Tibial nerve (tissue), 4 donors: Measurements from ENCODE around the gene S100A1. TPM values are rescaled to one million over a fixed set of nuclear protein-coding genes. Genes with fewer than 3 reads are reported as not detected.

Experiments used
- DNase-seq, 2 donors: peaks; one replicate each; pipeline ENCODE4 v3.0.0-alpha.2; 2019; ENCODE audit warnings: low spot score in 2 of 2
- H3K27ac ChIP-seq, 4 donors: fragments of 200-600 bp; sonication (generic) in 3 of 4; one replicate each; pipeline ENCODE4 v1.5.1; 2017 to 2019; ENCODE audit warnings: mild to moderate bottlenecking in 1 of 4
- H3K27me3 ChIP-seq, 2 donors: fragments of 200-600 bp; sonication (generic) in 1 of 2; one replicate each; pipeline versions ENCODE4 v1.5.1 to v1.6.0; 2017 to 2019
- H3K36me3 ChIP-seq, 3 donors: fragments of 200-600 bp; sonication (generic); one replicate each; pipeline ENCODE4 v1.5.1; 2018 to 2019
- H3K4me1 ChIP-seq, 4 donors: fragments of 200-600 bp; sonication (generic) in 3 of 4; one replicate each; pipeline ENCODE4 v1.5.1; 2017 to 2019
- H3K4me3 ChIP-seq, 4 donors: fragments of 200-600 bp; sonication (generic) in 3 of 4; one replicate each; pipeline ENCODE4 v1.5.1; 2017 to 2019; ENCODE audit warnings: mild to moderate bottlenecking in 1 of 4, moderate library complexity in 1 of 4
- H3K9me3 ChIP-seq, 4 donors: fragments of 200-600 bp; sonication (generic) in 3 of 4; one replicate each; pipeline ENCODE4 v1.5.1; 2017 to 2019
- EP300 ChIP-seq, 2 donors: sonication (generic); formaldehyde crosslinking; IDR thresholded peaks; one replicate each; pipeline ENCODE4 v1.6.1; 2017; ENCODE audit warnings: antibody characterized with exemption in 2 of 2, mild to moderate bottlenecking in 1 of 2
- POLR2A ChIP-seq, 2 donors: fragments of 450-650 bp; IDR thresholded peaks; one replicate each; pipeline ENCODE4 v1.6.1; 2017; ENCODE audit warnings: antibody characterized with exemption in 2 of 2, mild to moderate bottlenecking in 2 of 2, moderate library complexity in 2 of 2
- WGBS, 2 donors: methylation state at CpG; one replicate each; pipeline ENCODE4 v1.1.5; 2018; 5-methylcytosine and 5-hydroxymethylcytosine counted together
- total RNA-seq, 4 donors: library from RNA; depleted of rRNA; stranded (reverse); fragments of >200 nt; gene quantifications; one replicate each; pipeline ENCODE4 v1.1.0, GENCODE V29; 2016
- TF ChIP-seq, protein P1 (sequence below), 5 experiments: fragments of 200-600 bp in 3 of 5; fragments of 450-650 bp in 2 of 5; sonication (generic) in 3 of 5; IDR thresholded peaks; one replicate each; pipeline ENCODE4 v1.5.1; 2016 to 2019; ENCODE audit warnings: antibody characterized with exemption in 5 of 5, mild to moderate bottlenecking in 3 of 5, moderate library complexity in 2 of 5

Gene S100A1
- total RNA-seq, 4 donors from 2014 or later = 41.4 to 102 (median 69.2) TPM

DNA sequence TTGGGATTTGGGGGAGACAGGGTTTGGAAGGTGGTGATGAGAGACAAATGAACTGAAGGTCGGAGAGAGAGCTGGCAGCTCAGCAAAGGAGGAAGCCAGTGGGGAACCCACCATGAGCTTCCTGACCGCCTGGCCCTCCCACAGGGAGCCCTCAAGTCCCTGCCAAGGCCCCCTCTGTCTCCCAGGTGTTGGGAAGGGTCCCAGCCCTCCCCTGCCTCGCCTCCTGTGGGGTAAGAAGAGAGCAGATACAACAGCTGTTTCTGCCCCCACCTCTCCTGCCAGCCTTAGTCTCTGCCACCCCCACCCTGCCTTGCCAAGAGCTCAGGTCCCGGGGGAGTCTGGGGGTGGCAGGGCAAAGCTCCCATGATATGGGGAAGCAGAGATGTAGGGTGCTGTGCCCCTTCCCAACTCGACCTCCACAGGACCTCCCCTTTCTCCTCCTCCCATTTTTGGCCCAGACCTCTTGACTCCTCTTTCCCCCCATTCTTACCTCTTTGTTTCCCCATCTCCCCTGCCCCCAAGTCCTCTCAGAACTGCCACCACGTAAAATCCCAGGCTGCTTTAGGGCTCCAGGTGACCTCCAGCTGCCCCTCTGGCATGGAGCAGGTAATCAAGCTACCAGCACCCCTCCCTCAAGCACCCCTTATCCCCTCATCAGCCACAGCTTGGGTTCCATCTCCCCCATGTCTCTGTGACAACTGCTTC lies 556 bp downstream of the S100A1 start:
- Histone ChIP-seq H3K4me1 (peaks cover 0 to 62% (median 25%) of the 10 kb centered on the region in 4 donors), H3K27me3 (no peaks in the 10 kb centered on the region), H3K4me3 (no peak overlapping the region), H3K27ac (peak overlapping the region; percentile 79 to 96 (median 86)), H3K36me3 (peaks cover 0 to 11% (median 0%) of the 10 kb centered on the region in 3 donors), H3K9me3 (no peaks in the 10 kb centered on the region)
- 77 to 88% methylated on average over 6 of the region's 6 CpGs for WGBS, 2 donors
- no peak for DNase-seq
- TF ChIP-seq, protein P1, sequence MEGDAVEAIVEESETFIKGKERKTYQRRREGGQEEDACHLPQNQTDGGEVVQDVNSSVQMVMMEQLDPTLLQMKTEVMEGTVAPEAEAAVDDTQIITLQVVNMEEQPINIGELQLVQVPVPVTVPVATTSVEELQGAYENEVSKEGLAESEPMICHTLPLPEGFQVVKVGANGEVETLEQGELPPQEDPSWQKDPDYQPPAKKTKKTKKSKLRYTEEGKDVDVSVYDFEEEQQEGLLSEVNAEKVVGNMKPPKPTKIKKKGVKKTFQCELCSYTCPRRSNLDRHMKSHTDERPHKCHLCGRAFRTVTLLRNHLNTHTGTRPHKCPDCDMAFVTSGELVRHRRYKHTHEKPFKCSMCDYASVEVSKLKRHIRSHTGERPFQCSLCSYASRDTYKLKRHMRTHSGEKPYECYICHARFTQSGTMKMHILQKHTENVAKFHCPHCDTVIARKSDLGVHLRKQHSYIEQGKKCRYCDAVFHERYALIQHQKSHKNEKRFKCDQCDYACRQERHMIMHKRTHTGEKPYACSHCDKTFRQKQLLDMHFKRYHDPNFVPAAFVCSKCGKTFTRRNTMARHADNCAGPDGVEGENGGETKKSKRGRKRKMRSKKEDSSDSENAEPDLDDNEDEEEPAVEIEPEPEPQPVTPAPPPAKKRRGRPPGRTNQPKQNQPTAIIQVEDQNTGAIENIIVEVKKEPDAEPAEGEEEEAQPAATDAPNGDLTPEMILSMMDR (IDR thresholded peaks at IDR 0.05) = no peak

- 57 to 66% methylated on average over 5 of the region's 5 CpGs for WGBS, 2 donors
- Histone ChIP-seq H3K4me1 (peaks cover 0 to 57% (median 24%) of the 10 kb centered on the region in 4 donors), H3K36me3 (peaks cover 0 to 7% (median 0%) of the 10 kb centered on the region in 3 donors), H3K9me3 (no peaks in the 10 kb centered on the region), H3K27ac (peak overlapping the region in 3 of 4 donors; percentile 82 to 96 (median 90)), H3K4me3 (no peak overlapping the region), H3K27me3 (no peaks in the 10 kb centered on the region)
- no peak for DNase-seq
- TF ChIP-seq, protein P1 (IDR thresholded peaks at IDR 0.05) = no peak
- no peak for TF ChIP-seq POLR2A (IDR thresholded peaks at IDR 0.05)
- TF ChIP-seq EP300 (IDR thresholded peaks at IDR 0.05) = no peak
Measured at GRCh38 chr1:153629343-153629665, 1.1 kb downstream of the S100A1 start.

GRCh38 chr1:153629971-153630370 lies 1.7 kb downstream of the S100A1 start:
- no peak for DNase-seq
- peaks cover 0 to 3% (median 0%) of the 10 kb centered on the region in 3 donors for H3K36me3 ChIP-seq
- TF ChIP-seq EP300 (IDR thresholded peaks at IDR 0.05) (no peak), POLR2A (IDR thresholded peaks at IDR 0.05) (no peak)
- TF ChIP-seq, protein P1 (IDR thresholded peaks at IDR 0.05) = no peak

DNA sequence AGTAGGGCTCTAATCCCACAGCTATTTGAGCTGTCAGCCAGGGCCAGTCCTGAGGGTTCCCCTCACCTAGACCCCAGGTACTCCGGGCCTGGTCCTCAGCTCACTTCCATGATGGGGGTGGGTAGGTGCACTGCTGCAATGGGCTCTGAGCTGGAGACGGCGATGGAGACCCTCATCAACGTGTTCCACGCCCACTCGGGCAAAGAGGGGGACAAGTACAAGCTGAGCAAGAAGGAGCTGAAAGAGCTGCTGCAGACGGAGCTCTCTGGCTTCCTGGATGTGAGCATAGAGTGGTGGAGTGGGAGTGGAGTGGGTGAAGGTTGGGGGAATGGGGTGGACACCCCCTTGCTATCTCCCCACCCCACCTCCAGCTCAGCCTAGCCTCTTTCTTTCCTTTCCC lies 2.1 kb downstream of the S100A1 start:
- Histone ChIP-seq H3K27me3 (no peaks in the 10 kb centered on the region), H3K4me3 (no peak overlapping the region), H3K4me1 (peaks cover 0 to 64% (median 27%) of the 10 kb centered on the region in 4 donors), H3K27ac (peak overlapping the region in 2 of 4 donors; percentile 90 to 96), H3K36me3 (peaks cover 0 to 2% (median 0%) of the 10 kb centered on the region in 3 donors), H3K9me3 (no peaks in the 10 kb centered on the region)
- 80 to 83% methylated on average over 6 to 7 of the region's 7 CpGs for WGBS, 2 donors
- DNase-seq = no peak
- TF ChIP-seq POLR2A (IDR thresholded peaks at IDR 0.05) (no peak), EP300 (IDR thresholded peaks at IDR 0.05) (no peak)
- TF ChIP-seq, protein P1 (IDR thresholded peaks at IDR 0.05) = no peak

More at GRCh38 chr1:153629971-153630370, 1.7 kb downstream of the S100A1 start:
- H3K27me3 ChIP-seq = no peaks in the 10 kb centered on the region
- 71 to 86% methylated on average over 1 of the region's 1 CpG for WGBS, 2 donors
- H3K27ac ChIP-seq = peak overlapping the region in 2 of 4 donors; percentile 90 to 96
- H3K4me3 ChIP-seq = no peak overlapping the region
- H3K9me3 ChIP-seq = no peaks in the 10 kb centered on the region
- H3K4me1 ChIP-seq = peaks cover 0 to 60% (median 24%) of the 10 kb centered on the region in 4 donors
